Mucosa of rectum (tissue), 2 donors: ENCODE measurements around the gene GPD2.
"Not testable (repeated sequence)": the region's sequence is repeated elsewhere in the genome, so short reads cannot be mapped to it uniquely, and the experiment has no call there.

ENCODE experiments used
- H3K27ac ChIP-seq, 2 donors: one replicate each; pipeline ENCODE4 v1.7.0; 2013; ENCODE audit warnings: inconsistent platforms in 2 of 2, low read depth in 2 of 2, low read length in 2 of 2
- H3K27me3 ChIP-seq, 2 donors: one replicate each; pipeline ENCODE4 v1.7.0; 2013; ENCODE audit warnings: low read length in 2 of 2; ENCODE audit not compliant: control insufficient read depth in 2 of 2, insufficient read depth in 2 of 2
- H3K36me3 ChIP-seq, 2 donors: one replicate each; pipeline ENCODE4 v1.7.0; 2013; ENCODE audit warnings: low read length in 2 of 2; ENCODE audit not compliant: control insufficient read depth in 2 of 2, insufficient read depth in 2 of 2
- H3K4me1 ChIP-seq, 2 donors: one replicate each; pipeline ENCODE4 v1.7.0; 2013; ENCODE audit warnings: low read length in 2 of 2, mild to moderate bottlenecking in 1 of 2; ENCODE audit not compliant: control insufficient read depth in 2 of 2, insufficient read depth in 2 of 2
- H3K4me3 ChIP-seq, 2 donors: one replicate each; pipeline ENCODE4 v1.7.0; 2013; ENCODE audit warnings: low read length in 2 of 2
- H3K9ac ChIP-seq, 2 donors: one replicate each; pipeline ENCODE4 v1.7.0; 2013; ENCODE audit warnings: low read length in 2 of 2, low read depth in 1 of 2, mild to moderate bottlenecking in 1 of 2
- H3K9me3 ChIP-seq, 2 donors: one replicate each; pipeline ENCODE4 v1.7.0; 2013; ENCODE audit warnings: low read length in 2 of 2; ENCODE audit not compliant: control insufficient read depth in 2 of 2
- donor health status: healthy.
- donor health status: Normal muscosa, but diverticular disease.

GPD2 gene

GRCh38 chr2:156517419-156517818 is 81.2 kb downstream of the GPD2 start:
- Histone ChIP-seq H3K4me3 (no peak overlapping the region), H3K27me3 (no peaks in the 10 kb centered on the region), H3K9me3 (no peaks in the 10 kb centered on the region), H3K27ac (no peak overlapping the region), H3K9ac (no peak overlapping the region), H3K4me1 (no peaks in the 10 kb centered on the region), H3K36me3 (peaks cover 8 to 15% of the 10 kb centered on the region in 2 donors)

DNA sequence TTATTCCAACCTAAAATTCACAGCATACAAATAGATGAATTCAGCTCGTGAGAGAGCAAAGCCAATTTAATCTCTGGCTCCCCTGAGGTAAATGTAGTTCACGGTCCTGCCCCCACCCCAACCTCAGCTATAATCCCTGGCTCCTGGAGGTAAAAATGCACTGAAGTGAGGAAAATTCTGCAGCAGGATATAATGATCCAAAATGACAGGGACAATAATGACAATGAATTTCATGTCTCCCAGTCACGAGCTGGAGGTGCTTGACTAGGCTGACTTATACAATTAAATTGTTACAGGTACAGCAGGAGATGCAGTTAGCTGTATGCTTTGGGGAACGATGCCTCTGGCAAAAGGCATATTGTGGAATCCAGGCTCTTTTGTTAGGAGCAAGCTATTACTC is 82.0 kb downstream of the GPD2 start:
- Histone ChIP-seq H3K27ac (no peak overlapping the region), H3K4me1 (no peaks in the 10 kb centered on the region), H3K9me3 (no peaks in the 10 kb centered on the region), H3K9ac (no peak overlapping the region), H3K27me3 (no peaks in the 10 kb centered on the region), H3K4me3 (no peak overlapping the region), H3K36me3 (peaks cover 5 to 11% of the 10 kb centered on the region in 2 donors)

- Histone ChIP-seq H3K9ac (no peak overlapping the region), H3K27me3 (no peaks in the 10 kb centered on the region), H3K36me3 (peaks cover 3 to 4% of the 10 kb centered on the region in 2 donors), H3K27ac (no peak overlapping the region), H3K4me3 (no peak overlapping the region), H3K9me3 (no peaks in the 10 kb centered on the region), H3K4me1 (no peaks in the 10 kb centered on the region)
Observed at GRCh38 chr2:156522864-156523440, 86.8 kb downstream of the GPD2 start.

- H3K27ac ChIP-seq = no peak overlapping the region
- no peaks in the 10 kb centered on the region for H3K9me3 ChIP-seq
- no peaks in the 10 kb centered on the region for H3K27me3 ChIP-seq
- H3K4me3 ChIP-seq = no peak overlapping the region
- no peaks in the 10 kb centered on the region for H3K4me1 ChIP-seq
- peaks cover 4 to 6% of the 10 kb centered on the region in 2 donors for H3K36me3 ChIP-seq
- no peak overlapping the region for H3K9ac ChIP-seq
Observed at GRCh38 chr2:156526950-156527636, 90.9 kb downstream of the GPD2 start.

DNA sequence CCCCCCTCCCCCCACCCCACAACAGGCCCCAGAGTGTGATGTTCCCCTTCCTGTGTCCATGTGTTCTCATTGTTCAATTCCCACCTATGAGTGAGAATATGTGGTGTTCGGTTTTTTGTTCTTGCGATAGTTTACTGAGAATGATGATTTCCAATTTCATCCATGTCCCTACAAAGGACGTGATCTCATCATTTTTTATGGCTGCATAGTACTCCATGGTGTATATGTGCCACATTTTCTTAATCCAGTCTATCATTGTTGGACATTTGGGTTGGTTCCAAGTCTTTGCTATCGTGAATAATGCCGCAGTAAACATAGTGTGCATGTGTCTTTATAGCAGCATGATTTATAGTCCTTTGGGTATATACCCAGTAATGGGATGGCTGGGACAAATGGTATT is 92.4 kb downstream of the GPD2 start:
- not testable (repeated sequence) for H3K9ac ChIP-seq, H3K9me3 ChIP-seq, H3K27ac ChIP-seq, H3K36me3 ChIP-seq, H3K4me3 ChIP-seq, H3K27me3 ChIP-seq, H3K4me1 ChIP-seq

DNA sequence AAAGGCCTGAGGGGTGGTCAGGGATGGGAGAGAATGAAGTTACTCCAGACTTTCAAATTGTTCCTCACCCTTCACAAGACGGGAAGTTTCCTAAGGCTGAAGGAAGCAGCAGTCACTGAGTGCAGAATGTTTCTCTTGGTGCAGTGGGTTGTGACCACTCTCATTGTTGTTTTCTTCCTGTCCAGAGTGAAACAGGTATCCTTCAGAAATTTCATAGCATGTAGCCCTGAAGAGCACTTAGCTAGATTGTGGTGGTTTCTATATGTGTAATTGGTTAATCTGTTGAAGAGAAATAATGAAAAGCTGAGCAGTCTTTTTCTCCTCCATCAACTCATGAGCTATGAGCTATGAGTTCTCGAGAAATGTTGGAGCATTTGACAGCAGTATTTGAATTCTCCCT is 96.8 kb downstream of the GPD2 start:
- no peaks in the 10 kb centered on the region for H3K9me3 ChIP-seq
- no peak overlapping the region for H3K27ac ChIP-seq

DNA sequence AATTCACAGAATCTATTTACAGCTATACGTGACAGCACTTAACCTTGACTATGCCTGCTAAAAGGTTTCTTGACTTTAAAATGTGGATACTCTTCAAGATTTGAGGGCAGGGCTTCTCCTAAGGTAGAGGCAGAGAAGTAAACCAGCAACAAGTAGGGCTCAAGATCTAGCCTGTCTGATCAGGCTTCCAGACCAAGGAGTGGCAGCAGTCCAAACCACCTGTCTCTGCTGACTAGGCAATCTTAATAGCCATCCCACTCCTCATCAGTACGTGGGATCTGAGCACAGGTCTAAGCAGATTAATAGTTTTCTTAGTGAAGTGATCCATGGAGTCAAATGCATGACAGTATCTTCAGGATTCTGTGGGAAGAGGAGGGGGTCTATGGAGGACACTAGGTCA is 100.4 kb downstream of the GPD2 start:
- Histone ChIP-seq H3K9ac (no peak overlapping the region), H3K36me3 (peaks cover 0 to 8% of the 10 kb centered on the region in 2 donors), H3K9me3 (no peaks in the 10 kb centered on the region), H3K27ac (no peak overlapping the region), H3K4me1 (no peaks in the 10 kb centered on the region), H3K4me3 (no peak overlapping the region), H3K27me3 (no peaks in the 10 kb centered on the region)

More for the DNA sequence above, 96.8 kb downstream of the GPD2 start:
- Histone ChIP-seq H3K27me3 (no peaks in the 10 kb centered on the region), H3K9ac (no peak overlapping the region), H3K36me3 (peaks cover 4 to 12% of the 10 kb centered on the region in 2 donors), H3K4me3 (no peak overlapping the region), H3K4me1 (no peaks in the 10 kb centered on the region)

DNA sequence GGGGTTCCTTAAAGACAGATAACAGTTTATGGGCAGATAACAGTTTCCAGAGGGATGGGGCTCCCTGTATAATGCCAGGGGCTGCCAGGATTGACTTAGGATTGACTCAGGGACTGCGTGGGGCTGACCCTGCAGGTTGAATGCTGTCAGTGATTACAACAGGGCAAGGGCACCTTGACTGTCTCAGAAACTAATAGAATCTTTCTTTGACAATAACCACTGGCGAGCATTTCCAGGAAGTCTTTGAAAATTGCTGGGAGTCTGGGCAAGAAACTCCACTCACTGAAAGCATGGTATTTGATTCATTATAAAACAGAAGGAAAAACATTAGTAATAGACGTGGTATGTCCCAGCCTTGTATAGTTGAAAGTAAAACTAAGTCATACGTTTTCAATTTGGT is 101.0 kb downstream of the GPD2 start:
- no peaks in the 10 kb centered on the region for H3K4me1 ChIP-seq
- H3K4me3 ChIP-seq = no peak overlapping the region
- no peak overlapping the region for H3K9ac ChIP-seq
- no peaks in the 10 kb centered on the region for H3K27me3 ChIP-seq
- H3K36me3 ChIP-seq = peaks cover 0 to 6% of the 10 kb centered on the region in 2 donors
- no peak overlapping the region for H3K27ac ChIP-seq
- no peaks in the 10 kb centered on the region for H3K9me3 ChIP-seq

GRCh38 chr2:156538083-156538504 is 101.9 kb downstream of the GPD2 start:
- no peaks in the 10 kb centered on the region for H3K4me1 ChIP-seq
- no peak overlapping the region for H3K4me3 ChIP-seq
- H3K27me3 ChIP-seq = no peaks in the 10 kb centered on the region
- H3K36me3 ChIP-seq = peaks cover 0 to 6% of the 10 kb centered on the region in 2 donors
- H3K9ac ChIP-seq = no peak overlapping the region
- H3K9me3 ChIP-seq = no peaks in the 10 kb centered on the region
- H3K27ac ChIP-seq = no peak overlapping the region

GRCh38 chr2:156539086-156539860 is 103.1 kb downstream of the GPD2 start:
- no peaks in the 10 kb centered on the region for H3K27me3 ChIP-seq
- no peak overlapping the region for H3K9ac ChIP-seq
- peaks cover 0 to 2% of the 10 kb centered on the region in 2 donors for H3K36me3 ChIP-seq
- H3K4me3 ChIP-seq = no peak overlapping the region
- H3K9me3 ChIP-seq = no peaks in the 10 kb centered on the region
- no peak overlapping the region for H3K27ac ChIP-seq
- H3K4me1 ChIP-seq = no peaks in the 10 kb centered on the region
